PC-9 (cell line): ENCODE data around the gene HEPACAM2. TPM values are rescaled to one million over a fixed set of nuclear protein-coding genes. Genes with fewer than 3 reads are reported as not detected.

Experiments
- BruUV-seq: library from RNA; stranded (reverse); fragments of 400-500 nt; replicated peaks from 2 replicates; lab custom pipeline; 2021; lab: Mats Ljungman, UMichigan
- CTCF ChIA-PET: fragments of 300-600 bp; sonication (Branson Sonifier 250); formaldehyde crosslinking; loops from one replicate; lab custom pipeline; 2022; ENCODE audit warnings: antibody characterized with exemption; lab: Charles Lee
- POLR2A ChIA-PET: fragments of 300-600 bp; sonication (Branson Sonifier 250); formaldehyde crosslinking; loops from one replicate; lab custom pipeline; 2022; ENCODE audit warnings: antibody characterized with exemption; ENCODE audit not compliant: unreplicated experiment; lab: Charles Lee
- DNase-seq, 2 experiments: peaks; one replicate each; pipeline versions ENCODE4 v3.0.0 to v3.0.0-alpha.2; 2015 to 2022; ENCODE audit warnings: mixed read lengths in 1 of 2
- H2AFZ ChIP-seq: fragments of 200-600 bp; sonication (generic); 2 replicates; pipeline ENCODE4 v1.8.1; 2017; ENCODE audit warnings: antibody characterized with exemption
- H3F3A ChIP-seq: fragments of 200-600 bp; sonication (generic); 2 replicates; pipeline ENCODE4 v1.8.1; 2017; ENCODE audit warnings: antibody characterized with exemption, mild to moderate bottlenecking, low read depth; ENCODE audit not compliant: insufficient read depth
- H3K27ac ChIP-seq: fragments of 200-600 bp; sonication (generic); 2 replicates; pipeline ENCODE4 v1.6.1; 2016; ENCODE audit warnings: mixed run types
- H3K27me3 ChIP-seq: fragments of 200-600 bp; sonication (generic); 2 replicates; pipeline ENCODE4 v1.6.1; 2016; ENCODE audit warnings: low read depth, mixed run types; ENCODE audit not compliant: insufficient read depth
- H3K36me3 ChIP-seq: fragments of 200-600 bp; sonication (generic); 2 replicates; pipeline ENCODE4 v1.6.1; 2016; ENCODE audit warnings: low read depth, mixed run types
- H3K4me1 ChIP-seq: fragments of 200-600 bp; sonication (generic); replicated peaks from 2 replicates; pipeline ENCODE4 v1.6.1; 2016; ENCODE audit warnings: mixed run types; ENCODE audit not compliant: insufficient read depth
- H3K4me2 ChIP-seq: fragments of 200-600 bp; sonication (generic); 2 replicates; pipeline ENCODE4 v1.6.1; 2017; ENCODE audit warnings: mixed run types
- H3K4me3 ChIP-seq: fragments of 200-600 bp; sonication (generic); 2 replicates; pipeline ENCODE4 v1.6.1; 2016; ENCODE audit warnings: mixed run types
- H3K79me2 ChIP-seq: fragments of 200-600 bp; sonication (generic); 2 replicates; pipeline ENCODE4 v1.6.1; 2017; ENCODE audit warnings: low read depth, mixed run types
- H3K9me2 ChIP-seq: fragments of 200-600 bp; sonication (generic); 2 replicates; pipeline ENCODE4 v1.8.1; 2017; ENCODE audit warnings: mild to moderate bottlenecking; ENCODE audit not compliant: insufficient read depth
- H3K9me3 ChIP-seq: fragments of 200-600 bp; sonication (generic); 2 replicates; pipeline ENCODE4 v1.8.1; 2016; ENCODE audit warnings: low read depth; ENCODE audit not compliant: insufficient read depth
- H4K20me1 ChIP-seq: fragments of 200-600 bp; sonication (generic); 2 replicates; pipeline ENCODE4 v1.8.1; 2017; ENCODE audit not compliant: insufficient read depth
- EZH2 ChIP-seq: fragments of 200-600 bp; sonication (generic); IDR thresholded peaks from 2 replicates; pipeline ENCODE4 v1.8.0; 2017; ENCODE audit warnings: antibody characterized with exemption, low read depth
- intact Hi-C: fragments of 100-400 bp; cut with micrococcal nuclease; formaldehyde crosslinking; loops from one replicate; pipeline ENCODE4 v1.10.0; 2022; ENCODE audit not compliant: unreplicated experiment
- total RNA-seq: library from RNA; stranded (reverse); gene quantifications from 2 replicates; pipeline ENCODE4 v1.2.3, GENCODE V29; 2021
- TF ChIP-seq, protein P1 (sequence below): fragments of 200-600 bp; sonication (generic); conservative IDR thresholded peaks from 2 replicates; pipeline ENCODE4 v1.6.1; 2017; ENCODE audit warnings: mixed run types, antibody characterized with exemption, mild to moderate bottlenecking, moderate library complexity

Gene HEPACAM2
- total RNA-seq, 1 experiment from 2014 or later = not detected

GRCh38 chr7:93150200-93150835 lies 76.0 kb downstream of the HEPACAM2 start:
- no peaks in the 10 kb centered on the region for H3F3A ChIP-seq
- DNase-seq = peak in 1 of 2 experiments; percentile 50
- H2AFZ ChIP-seq = no peak overlapping the region
- intact Hi-C loops = no loop called here
- peaks cover 23% of the 10 kb centered on the region; the same call in 1 of the 2 replicates for H3K4me1 ChIP-seq
- H3K27me3 ChIP-seq = no peaks in the 10 kb centered on the region
- H3K9me3 ChIP-seq = 0 out of 2 replicates have a peak, but pooled peaks cover 6% of the 10 kb centered on the region
- TF ChIP-seq, protein P1, sequence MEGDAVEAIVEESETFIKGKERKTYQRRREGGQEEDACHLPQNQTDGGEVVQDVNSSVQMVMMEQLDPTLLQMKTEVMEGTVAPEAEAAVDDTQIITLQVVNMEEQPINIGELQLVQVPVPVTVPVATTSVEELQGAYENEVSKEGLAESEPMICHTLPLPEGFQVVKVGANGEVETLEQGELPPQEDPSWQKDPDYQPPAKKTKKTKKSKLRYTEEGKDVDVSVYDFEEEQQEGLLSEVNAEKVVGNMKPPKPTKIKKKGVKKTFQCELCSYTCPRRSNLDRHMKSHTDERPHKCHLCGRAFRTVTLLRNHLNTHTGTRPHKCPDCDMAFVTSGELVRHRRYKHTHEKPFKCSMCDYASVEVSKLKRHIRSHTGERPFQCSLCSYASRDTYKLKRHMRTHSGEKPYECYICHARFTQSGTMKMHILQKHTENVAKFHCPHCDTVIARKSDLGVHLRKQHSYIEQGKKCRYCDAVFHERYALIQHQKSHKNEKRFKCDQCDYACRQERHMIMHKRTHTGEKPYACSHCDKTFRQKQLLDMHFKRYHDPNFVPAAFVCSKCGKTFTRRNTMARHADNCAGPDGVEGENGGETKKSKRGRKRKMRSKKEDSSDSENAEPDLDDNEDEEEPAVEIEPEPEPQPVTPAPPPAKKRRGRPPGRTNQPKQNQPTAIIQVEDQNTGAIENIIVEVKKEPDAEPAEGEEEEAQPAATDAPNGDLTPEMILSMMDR = no peak
- no peak for TF ChIP-seq EZH2
- no peak overlapping the region for H3K4me2 ChIP-seq
- H3K36me3 ChIP-seq = no peaks in the 10 kb centered on the region
- CTCF ChIA-PET = no interaction called here
- H3K27ac ChIP-seq = no peak overlapping the region
- BruUV-seq = no TSS peak
- no peaks in the 10 kb centered on the region for H4K20me1 ChIP-seq
- H3K9me2 ChIP-seq = no peaks in the 10 kb centered on the region
- POLR2A ChIA-PET = no interaction called here
- no peaks in the 10 kb centered on the region for H3K79me2 ChIP-seq
- H3K4me3 ChIP-seq = no peak overlapping the region

GRCh38 chr7:93148727-93149126 lies 77.5 kb downstream of the HEPACAM2 start:
- no peak overlapping the region for H3K27ac ChIP-seq
- no peaks in the 10 kb centered on the region for H4K20me1 ChIP-seq
- H3K36me3 ChIP-seq = no peaks in the 10 kb centered on the region
- CTCF ChIA-PET = no interaction called here
- intact Hi-C loops = no loop called here
- H3K27me3 ChIP-seq = no peaks in the 10 kb centered on the region
- BruUV-seq = no TSS peak
- H3K4me3 ChIP-seq = peak overlapping the region; percentile 20; the same call in 1 of the 2 replicates
- H3K4me1 ChIP-seq = peaks cover 23% of the 10 kb centered on the region; the same call in 1 of the 2 replicates
- TF ChIP-seq EZH2 = no peak
- TF ChIP-seq, protein P1 = no peak
- H2AFZ ChIP-seq = peak overlapping the region; percentile 64; the same call in 1 of the 2 replicates
- H3K79me2 ChIP-seq = no peaks in the 10 kb centered on the region
- H3K4me2 ChIP-seq = peak overlapping the region; percentile 68
- no peaks in the 10 kb centered on the region for H3K9me2 ChIP-seq
- 0 out of 2 replicates have a peak, but pooled peaks cover 3% of the 10 kb centered on the region for H3K9me3 ChIP-seq
- POLR2A ChIA-PET = no interaction called here
- DNase-seq = no peak
- H3F3A ChIP-seq = no peaks in the 10 kb centered on the region

DNA sequence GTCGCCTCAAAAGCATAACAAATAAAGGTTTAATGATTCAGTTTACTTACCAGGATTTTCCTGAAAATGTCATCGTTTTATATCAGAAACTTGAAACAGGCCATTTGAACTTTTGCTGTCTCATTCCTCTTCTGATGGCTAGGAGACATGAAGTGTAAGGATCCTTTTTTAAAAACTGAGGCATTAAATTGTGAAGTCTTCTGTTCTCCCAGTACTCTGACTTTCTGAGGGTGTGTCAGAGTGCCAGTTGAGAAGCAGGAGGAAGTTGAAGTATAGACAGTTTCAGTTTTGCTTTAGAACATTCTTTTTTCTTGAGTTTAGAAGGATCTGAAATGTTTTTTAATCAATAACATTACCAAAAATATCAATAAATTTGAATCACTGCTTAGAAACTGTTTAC lies 78.1 kb downstream of the HEPACAM2 start, which contains the start of gene SAMD9L:
SAMD9L (minus strand) TSS at position 242 of the 400 bp plus-strand sequence. CDS start 12,414 bp downstream, outside the sequence.
- Histone ChIP-seq H3K27me3 (no peaks in the 10 kb centered on the region), H3K4me2 (peak within 1 kb of the TSS; percentile 68), H3K79me2 (no peaks in the 10 kb centered on the region), H4K20me1 (no peaks in the 10 kb centered on the region), H3F3A (no peaks in the 10 kb centered on the region), H3K9me2 (no peaks in the 10 kb centered on the region), H3K4me3 (peak within 1 kb of the TSS; percentile 43), H3K4me1 (peaks cover 23% of the 10 kb centered on the region; the same call in 1 of the 2 replicates), H3K9me3 (no peaks in the 10 kb centered on the region), H3K27ac (0 out of 2 replicates have a peak within 1 kb of the TSS, but pooled peaks have one; percentile 19), H2AFZ (peak within 1 kb of the TSS; percentile 74), H3K36me3 (no peaks in the 10 kb centered on the region)
- intact Hi-C loops = no loop called here
- ChIA-PET POLR2A (no interaction called here), CTCF (no interaction called here)
- TF ChIP-seq, protein P1 = no peak
- no peak for TF ChIP-seq EZH2
- BruUV-seq = no TSS peak
- no peak for DNase-seq
